NT2/D1 (cell line): ENCODE results near the gene CACNG1.

ENCODE experiments used
- YY1 ChIP-seq: IDR thresholded peaks from 2 replicates; pipeline ENCODE4 v1.6.1; 2011; ENCODE audit not compliant: insufficient read length, insufficient read depth
- ZNF274 ChIP-seq: IDR thresholded peaks from 2 replicates; pipeline ENCODE4 v1.6.1; 2011; ENCODE audit warnings: mild to moderate bottlenecking, low read depth, low read length

- TF ChIP-seq YY1 (no peak), ZNF274 (no peak)
Measured at GRCh38 chr17:66995944-66996343, 48.4 kb upstream of the CACNG1 start.
